Motor neuron (in vitro differentiated cells): ENCODE data around the gene ZNF605. TPM values are rescaled to one million over a fixed set of nuclear protein-coding genes. Genes with fewer than 3 reads are reported as not detected.
"Not testable (repeated sequence)": the region's sequence is repeated elsewhere in the genome, so short reads cannot be mapped to it uniquely, and the experiment has no call there.

Experiments
- ATAC-seq, 8 experiments: fragments of 200-7000 bp; cut with Tn5 transposase; replicated peaks in 6 of 8; 2 replicates each; pipeline ENCODE4 v1.8.0; 2021; ENCODE audit warnings: mild to moderate bottlenecking in 8 of 8, moderate library complexity in 8 of 8
- H3K27ac ChIP-seq, 2 donors: fragments of 250-450 bp; sonication (Bioruptor Pico); 2 replicates each; pipeline ENCODE4 v1.9.0; 2021; ENCODE audit warnings: antibody characterized with exemption in 2 of 2, mild to moderate bottlenecking in 2 of 2, moderate library complexity in 1 of 2
- H3K4me1 ChIP-seq, 2 donors: fragments of 250-450 bp; sonication (Bioruptor Pico); replicated peaks in 1 of 2; 2 replicates each; pipeline ENCODE4 v1.6.1; 2021; ENCODE audit warnings: antibody characterized with exemption in 2 of 2, mild to moderate bottlenecking in 2 of 2, moderate library complexity in 1 of 2
- H3K4me3 ChIP-seq, 5 donors: fragments of 250-450 bp; sonication (Bioruptor Pico); 2 replicates each; pipeline ENCODE4 v1.9.0; 2021; ENCODE audit warnings: antibody characterized with exemption in 5 of 5, mild to moderate bottlenecking in 5 of 5, moderate library complexity in 4 of 5
- WGBS, 10 experiments: fragments of 450-650 bp; shearing (Covaris generic); methylation state at CpG; one replicate each; pipeline ENCODE4 v1.0.0; 2022; 5-methylcytosine and 5-hydroxymethylcytosine counted together
- in situ Hi-C, 9 experiments: fragments of 400-800 bp; cut with MboI; loops; one replicate each; pipeline ENCODE4 v1.15.0; 2021; ENCODE audit warnings: low sequenced_read_pairs in 9 of 9, low pct_unique_long_range_greater_than_20kb in 2 of 9; ENCODE audit not compliant: unreplicated experiment in 9 of 9
- total RNA-seq, 8 experiments: library from RNA; unstranded; fragments of 300-600 nt; gene quantifications; 2 replicates each; pipeline versions ENCODE4 v1.2.3 to v1.2.4, GENCODE V29; 2022

ZNF605 gene
- total RNA-seq, 8 experiments from 2014 or later = 7.6 to 22.5 (median 9.2) TPM

- ATAC-seq, H3K27ac ChIP-seq, in situ Hi-C loops, H3K4me1 ChIP-seq, H3K4me3 ChIP-seq: not testable (repeated sequence)
- WGBS, 10 experiments = 40 to 100% (median 100%) methylated on average over 1 of the region's 21 CpGs; no CpG with 5 or more reads in 7 of the 10 experiments
Measured at GRCh38 chr12:132874620-132875019, 81.5 kb downstream of the ZNF605 start.

GRCh38 chr12:132874175-132874574 lies 81.9 kb downstream of the ZNF605 start:
- in situ Hi-C loops = no loop called here

GRCh38 chr12:132873724-132874123 lies 82.4 kb downstream of the ZNF605 start:
- Histone ChIP-seq H3K27ac (no peak overlapping the region), H3K4me1 (no peaks in the 10 kb centered on the region), H3K4me3 (no peak overlapping the region)
- ATAC-seq = no peak
- in situ Hi-C loops = no loop called here
- 96 to 100% (median 100%) methylated on average over 2 to 5 of the region's 10 CpGs; no CpG with 5 or more reads in 7 of the 10 experiments for WGBS, 10 experiments

More at GRCh38 chr12:132874175-132874574, 81.9 kb downstream of the ZNF605 start:
- Histone ChIP-seq H3K27ac (no peak overlapping the region), H3K4me1 (no peaks in the 10 kb centered on the region), H3K4me3 (no peak overlapping the region)
- no peak for ATAC-seq
- 100% methylated on average over 1 to 4 of the region's 11 CpGs; no CpG with 5 or more reads in 6 of the 10 experiments for WGBS, 10 experiments

GRCh38 chr12:132872975-132873421 lies 83.1 kb downstream of the ZNF605 start:
- ATAC-seq = no peak
- Histone ChIP-seq H3K27ac (no peak overlapping the region), H3K4me3 (no peak overlapping the region), H3K4me1 (no peaks in the 10 kb centered on the region)
- WGBS, 10 experiments = 67 to 93% (median 72%) methylated on average over 1 to 10 of the region's 12 CpGs; no CpG with 5 or more reads in 5 of the 10 experiments
- in situ Hi-C loops = no loop called here

- no peak for ATAC-seq
- no peaks in the 10 kb centered on the region for H3K4me1 ChIP-seq
- whole genome bisulfite sequencing, 10 experiments = 88 to 100% (median 95%) methylated on average over 1 to 14 of the region's 21 CpGs; no CpG with 5 or more reads in 1 of the 10 experiments
- in situ Hi-C loops = no loop called here
- H3K27ac ChIP-seq = no peak overlapping the region
- no peak overlapping the region for H3K4me3 ChIP-seq
Measured at GRCh38 chr12:132872073-132872855, 83.8 kb downstream of the ZNF605 start.

GRCh38 chr12:132869551-132869950 lies 86.6 kb downstream of the ZNF605 start:
- no peak for ATAC-seq
- Histone ChIP-seq H3K4me3 (no peak overlapping the region), H3K27ac (no peak overlapping the region), H3K4me1 (no peaks in the 10 kb centered on the region)
- in situ Hi-C loops = no loop called here
- 83 to 100% methylated on average over 2 to 9 of the region's 14 CpGs; no CpG with 5 or more reads in 8 of the 10 experiments for WGBS, 10 experiments

Other genes with a start within 250 kb of the ZNF605 start
- gene PGAM5, start 245.5 kb downstream of the ZNF605 start, total RNA-seq = 10 to 100 TPM; 19.8 to 50.5 (median 25.5) TPM
- 10 to 100 TPM; 22.6 to 78.8 (median 36.8) TPM for gene ANKLE2, start 194.5 kb downstream of the ZNF605 start, total RNA-seq
- gene GOLGA3, start 127.4 kb downstream of the ZNF605 start, total RNA-seq = 10 to 100 TPM; 41.1 to 75.1 (median 48.6) TPM
- gene CHFR, start 68.7 kb downstream of the ZNF605 start, total RNA-seq = 10 to 100 TPM; 22.1 to 69.6 (median 24.8) TPM
- gene ZNF26, start 30.1 kb upstream of the ZNF605 start, total RNA-seq = 10 to 100 TPM in 4 of 8 experiments, 1 to 10 TPM in 4; 8.7 to 19.4 (median 10.1) TPM
- 10 to 100 TPM; 25.0 to 55.5 (median 51.0) TPM for gene ZNF84, start 81.2 kb upstream of the ZNF605 start, total RNA-seq
- gene ZNF140, start 124.6 kb upstream of the ZNF605 start, total RNA-seq = 10 to 100 TPM; 11.6 to 28.7 (median 24.9) TPM
- gene ZNF891, start 174.0 kb upstream of the ZNF605 start, total RNA-seq = 1 to 10 TPM; 1.2 to 6.4 (median 4.1) TPM
- 10 to 100 TPM in 7 of 8 experiments, 1 to 10 TPM in 1; 8.6 to 30.4 (median 25.4) TPM for gene ZNF10, start 174.3 kb upstream of the ZNF605 start, total RNA-seq
- gene ZNF268, start 225.2 kb upstream of the ZNF605 start, total RNA-seq = 10 to 100 TPM; 13.6 to 36.3 (median 21.6) TPM